ENCODE measurements around the gene PPP3CA. TPM values are rescaled to one million over a fixed set of nuclear protein-coding genes. Genes with fewer than 3 reads are reported as not detected.

The PPP3CA gene
- total RNA-seq, 1 donor from 2014 or later = 52.2 TPM

- no peak for DNase-seq (ENCODE audit: low read depth in 2 of 2)
Measured at GRCh38 chr4:101064541-101065180, 282.7 kb downstream of the PPP3CA start.

GRCh38 chr4:101055392-101055791 is 291.9 kb downstream of the PPP3CA start:
- no peak for DNase-seq (ENCODE audit: low read depth in 2 of 2)

- no peak for DNase-seq (ENCODE audit: low read depth in 2 of 2)
Measured at GRCh38 chr4:101050837-101051205, 296.5 kb downstream of the PPP3CA start.

DNA sequence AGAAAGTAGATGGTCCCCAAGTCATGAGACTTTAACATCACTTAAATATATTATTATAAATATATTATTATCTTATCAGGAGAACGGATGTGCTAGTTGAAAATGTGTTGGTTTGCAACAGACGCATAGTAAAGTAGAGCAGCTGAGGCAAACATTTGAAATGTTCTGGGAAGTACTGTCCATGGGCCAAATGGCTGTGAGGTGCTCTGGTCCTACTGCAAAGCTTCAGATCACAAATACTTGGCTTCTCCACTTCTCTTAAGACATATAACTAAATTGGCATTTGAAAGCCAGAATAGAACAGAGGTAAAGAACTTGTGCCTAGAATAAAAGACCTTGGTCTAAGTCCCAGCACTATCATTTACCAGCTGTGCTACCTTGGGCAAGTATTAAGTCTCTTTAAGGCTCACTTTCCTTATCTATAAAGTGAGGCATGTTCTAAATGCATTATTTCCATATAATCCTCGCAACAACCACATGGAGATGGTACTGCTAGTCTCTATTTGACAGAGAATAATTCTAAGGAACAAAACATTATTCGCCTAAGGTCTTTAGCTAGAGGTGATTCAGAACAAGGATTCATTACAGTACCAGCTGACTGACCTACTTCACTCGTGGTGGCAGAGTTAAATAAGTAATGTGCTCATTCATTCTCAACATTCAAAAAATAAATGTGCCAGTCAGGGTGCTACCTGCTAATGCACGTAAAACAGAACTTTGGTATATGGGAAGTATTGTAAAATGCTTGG is 297.1 kb downstream of the PPP3CA start:
- no peak for DNase-seq (ENCODE audit: low read depth in 2 of 2)

- no peak for DNase-seq (ENCODE audit: low read depth in 2 of 2)
Measured at GRCh38 chr4:101049549-101050001, 297.8 kb downstream of the PPP3CA start.

DNA sequence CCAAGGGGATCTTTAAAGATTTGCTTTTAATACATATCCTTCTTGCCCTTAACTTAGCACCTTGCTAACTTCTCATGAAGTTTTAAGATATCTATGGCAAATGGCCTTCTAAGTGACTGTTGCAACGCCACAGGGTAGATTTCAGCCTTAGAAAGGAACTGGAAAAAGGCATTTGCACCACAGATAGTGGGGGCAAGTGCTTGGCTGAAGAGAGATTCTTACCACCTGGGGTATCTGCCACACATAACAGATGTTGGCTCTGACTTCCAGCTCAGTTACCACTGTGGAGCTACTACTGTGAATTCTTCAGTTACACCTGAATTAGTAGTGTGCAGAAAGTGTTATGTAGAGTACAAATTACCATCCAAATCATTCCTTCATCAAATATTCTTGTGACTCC is 302.6 kb downstream of the PPP3CA start:
- DNase-seq (ENCODE audit: low read depth in 2 of 2) = no peak

- no peak for DNase-seq (ENCODE audit: low read depth in 2 of 2)
Measured at GRCh38 chr4:101042847-101043246, 304.5 kb downstream of the PPP3CA start.

GRCh38 chr4:101040776-101041175 is 306.6 kb downstream of the PPP3CA start:
- DNase-seq (ENCODE audit: low read depth in 2 of 2) = no peak

DNA sequence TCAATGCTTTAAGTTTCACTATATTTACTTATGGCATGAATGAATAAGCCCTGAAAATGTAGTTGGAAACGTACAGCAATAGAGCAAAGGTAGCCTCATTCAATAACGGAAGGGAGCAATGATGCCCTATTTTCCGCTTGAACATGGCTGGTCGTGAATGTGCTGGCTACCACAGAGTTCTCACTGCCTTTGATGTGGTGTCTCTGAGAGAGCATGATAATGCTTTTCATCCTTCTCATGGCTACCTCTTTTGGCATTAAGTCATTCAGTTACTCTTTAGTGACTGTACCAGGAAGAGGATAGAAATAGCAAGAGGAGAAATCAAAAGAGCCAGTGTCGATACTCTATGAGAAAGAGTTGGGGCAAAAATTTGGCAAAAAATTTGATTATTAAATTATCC is 308.0 kb downstream of the PPP3CA start:
- no peak for DNase-seq (ENCODE audit: low read depth in 2 of 2)

GRCh38 chr4:101037938-101038413 is 309.4 kb downstream of the PPP3CA start:
- DNase-seq (ENCODE audit: low read depth in 2 of 2) = peak; percentile 78 to 79

DNA sequence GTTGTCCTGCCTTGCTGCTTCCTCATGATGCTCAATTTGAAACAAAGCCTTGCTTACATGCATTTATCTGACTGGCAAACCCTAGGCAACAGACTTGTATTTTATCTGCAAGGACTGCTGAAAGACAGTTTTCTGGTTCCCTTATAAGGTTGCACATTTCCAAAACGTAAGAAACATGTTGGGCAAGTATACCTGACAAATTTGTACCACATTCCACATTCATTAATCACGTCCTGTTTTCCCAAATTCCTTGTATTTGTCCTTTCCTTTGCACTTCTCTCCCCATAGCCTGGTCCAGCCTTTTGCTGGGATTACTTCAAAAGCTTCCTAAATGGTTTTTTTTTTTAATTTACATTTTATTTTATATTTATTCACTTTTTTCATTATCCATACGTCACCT is 310.1 kb downstream of the PPP3CA start:
- DNase-seq (ENCODE audit: low read depth in 2 of 2) = peak; percentile 47 to 78

- DNase-seq (ENCODE audit: low read depth in 2 of 2) = no peak
Measured at GRCh38 chr4:101035487-101035886, 311.8 kb downstream of the PPP3CA start.

DNA sequence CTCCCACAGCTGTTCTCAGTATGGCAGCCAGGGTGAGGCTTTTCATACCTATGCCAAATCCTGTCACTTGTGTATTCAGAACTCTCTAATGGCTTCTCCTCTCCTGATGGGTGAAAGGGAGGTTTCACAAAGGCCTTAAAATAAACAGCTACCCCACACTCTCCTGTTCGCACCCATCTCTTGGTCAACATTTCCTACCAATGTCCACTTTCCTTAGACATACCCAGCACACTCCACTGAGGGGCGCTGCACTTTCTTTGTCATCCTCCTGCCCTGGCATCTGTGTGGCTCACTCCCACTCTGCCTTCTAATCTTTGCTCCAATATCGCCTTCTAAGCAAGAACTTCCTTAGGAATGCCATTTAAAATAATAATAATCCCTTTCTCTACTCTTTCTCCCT is 313.3 kb downstream of the PPP3CA start:
- no peak for DNase-seq (ENCODE audit: low read depth in 2 of 2)

DNA sequence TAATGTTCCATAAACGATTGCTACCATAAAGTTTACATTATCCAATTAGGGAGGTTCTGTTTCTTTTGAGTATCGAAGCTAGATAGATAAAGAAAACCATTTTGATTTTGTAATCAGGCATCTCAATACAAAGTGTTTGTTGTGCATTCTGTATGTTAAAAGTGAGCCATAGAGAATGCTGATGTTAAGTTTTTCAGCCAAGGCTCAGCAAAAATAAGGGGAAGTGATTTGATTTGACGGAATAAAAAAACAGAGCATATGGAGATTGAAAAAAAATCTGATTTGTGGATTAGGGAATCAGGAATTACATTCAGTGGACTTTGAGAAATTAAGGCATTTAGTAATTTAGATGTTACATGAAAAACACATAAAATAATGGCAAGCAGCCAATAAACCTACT is 314.8 kb downstream of the PPP3CA start:
- no peak for DNase-seq (ENCODE audit: low read depth in 2 of 2)

DNA sequence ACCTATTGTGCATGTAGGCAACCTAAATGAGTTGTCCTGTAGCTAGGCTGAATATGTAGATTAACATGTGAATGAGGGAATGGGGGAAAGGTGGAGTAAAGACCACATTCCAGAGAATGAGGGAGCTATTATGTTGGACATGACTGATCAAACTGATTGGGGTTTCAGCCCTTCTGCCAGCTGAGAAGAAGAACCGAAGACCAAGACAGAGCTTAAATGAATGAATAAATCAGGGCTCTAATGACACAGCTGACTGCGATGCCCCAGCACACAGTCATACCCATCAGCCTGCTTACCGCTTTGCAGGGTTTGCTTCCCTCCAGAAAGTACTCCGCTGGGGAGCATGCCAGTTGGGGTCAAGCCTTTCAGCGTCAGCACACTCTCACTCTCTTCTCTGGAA is 315.4 kb downstream of the PPP3CA start:
- no peak for DNase-seq (ENCODE audit: low read depth in 2 of 2)

DNA sequence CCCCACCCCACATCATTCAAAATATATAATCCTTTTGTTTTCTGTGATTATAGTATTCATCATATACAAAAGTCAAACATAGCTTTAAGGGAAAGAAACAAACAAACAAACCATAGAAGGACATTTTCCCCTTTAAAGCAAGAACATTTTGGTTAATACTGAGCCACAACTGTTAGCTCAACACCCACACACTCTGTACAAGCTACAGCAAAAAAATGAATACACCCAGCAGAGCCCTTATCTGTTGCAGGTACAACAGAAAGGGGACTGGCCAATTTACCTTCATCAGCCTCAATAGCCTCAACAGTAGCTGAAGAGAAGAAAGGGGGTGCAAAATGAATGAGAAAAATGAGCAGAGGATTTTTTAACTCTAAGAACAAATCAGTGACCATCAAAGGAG is 318.4 kb downstream of the PPP3CA start:
- no peak for DNase-seq (ENCODE audit: low read depth in 2 of 2)

DNA sequence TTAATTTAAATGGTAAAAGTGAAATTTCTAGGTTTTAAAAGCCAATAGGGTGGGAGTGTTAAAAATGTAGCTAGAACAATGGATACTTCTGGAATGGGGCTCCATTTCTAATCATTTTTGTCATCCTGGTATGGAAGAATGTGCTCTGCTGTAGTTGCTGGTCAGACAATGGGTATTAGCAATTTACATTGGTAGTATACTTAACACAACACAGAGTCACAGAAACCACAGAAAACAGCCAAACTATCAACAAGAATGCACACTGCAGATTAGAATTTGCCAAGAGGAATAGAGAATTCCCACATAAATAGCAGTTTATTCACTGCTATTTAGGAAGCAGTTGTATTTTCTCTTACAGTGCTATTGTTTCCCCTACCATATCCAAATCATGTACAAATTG is 319.6 kb downstream of the PPP3CA start:
- DNase-seq (ENCODE audit: low read depth in 2 of 2) = no peak

GRCh38 chr4:101025755-101026154 is 321.6 kb downstream of the PPP3CA start:
- no peak for DNase-seq (ENCODE audit: low read depth in 2 of 2)

GRCh38 chr4:101022151-101023024 is 324.9 kb downstream of the PPP3CA start:
- peak; percentile 44 to 50 for DNase-seq (ENCODE audit: low read depth in 2 of 2)

DNA sequence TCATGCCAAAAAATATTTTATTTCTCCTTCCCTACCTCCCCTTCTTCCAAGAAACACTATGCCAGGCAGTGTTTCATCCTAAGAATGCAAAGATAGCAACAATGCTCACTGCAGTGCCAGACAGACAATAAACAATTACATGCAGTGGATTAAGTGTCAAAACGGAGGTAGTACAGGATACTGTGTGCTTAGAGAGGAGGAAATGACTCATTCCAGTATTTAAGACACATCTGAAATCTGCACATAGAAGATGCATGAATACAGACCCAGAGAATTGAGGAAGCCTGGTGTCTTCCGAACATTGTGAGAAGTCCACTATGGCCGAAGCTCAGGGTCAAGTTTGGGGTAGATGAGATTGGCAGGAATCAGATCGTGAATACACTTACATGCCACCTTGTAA is 326.4 kb downstream of the PPP3CA start:
- DNase-seq (ENCODE audit: low read depth in 2 of 2) = peak in 1 of 2 donors; percentile 89

GRCh38 chr4:101019941-101020401 is 327.4 kb downstream of the PPP3CA start:
- DNase-seq (ENCODE audit: low read depth in 2 of 2) = peak in 1 of 2 donors; percentile 54

- DNase-seq (ENCODE audit: low read depth in 2 of 2) = no peak
Measured at GRCh38 chr4:101019313-101019712, 328.0 kb downstream of the PPP3CA start.

Measured in dermis microvascular lymphatic vessel endothelial cell (primary cell).